Left forelimb (tissue), 1 donor: ENCODE measurements around the gene TBC1D2B.

Experiments used
- DNase-seq: peaks from one replicate; pipeline ENCODE4 v3.0.0-alpha.2; 2018; ENCODE audit warnings: low spot score

TBC1D2B gene

DNA sequence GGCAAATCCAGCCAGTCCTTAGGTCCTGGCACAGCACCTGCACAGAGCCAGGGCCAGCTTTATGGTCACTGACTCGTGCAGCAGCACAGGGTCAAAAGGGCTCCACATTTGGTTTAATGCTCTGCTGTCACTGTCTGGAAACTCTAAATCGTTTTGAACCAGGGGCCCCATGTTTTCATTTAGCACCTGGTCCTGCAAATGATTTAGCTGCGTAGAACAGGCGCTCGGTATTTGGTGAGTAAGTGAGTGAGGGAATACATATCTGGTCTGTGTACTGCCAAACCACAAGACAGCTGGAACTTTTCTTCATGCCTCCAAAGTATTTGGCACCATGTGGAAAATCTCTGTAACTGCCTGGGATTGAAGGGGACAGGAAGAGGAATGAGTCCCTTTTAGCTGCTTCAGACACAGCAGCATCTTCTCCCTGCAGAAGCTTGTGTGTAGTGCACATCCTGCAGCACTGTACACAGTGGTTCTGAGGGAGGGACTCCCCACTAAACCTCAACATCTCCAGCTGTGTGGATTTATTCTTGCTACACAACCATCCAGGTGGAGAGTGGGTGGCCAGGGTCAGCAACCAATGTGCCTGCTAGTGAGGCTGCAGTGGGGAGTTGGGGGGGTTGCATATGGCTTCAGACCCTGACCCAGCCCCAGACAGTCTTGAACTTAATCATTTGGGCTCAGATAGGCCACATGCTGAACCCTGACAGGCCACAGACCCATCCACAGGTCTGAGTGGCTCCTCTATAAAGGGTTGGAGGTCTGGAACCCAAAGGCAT, 15.9 kb upstream of the TBC1D2B start:
- DNase-seq = no peak

DNA sequence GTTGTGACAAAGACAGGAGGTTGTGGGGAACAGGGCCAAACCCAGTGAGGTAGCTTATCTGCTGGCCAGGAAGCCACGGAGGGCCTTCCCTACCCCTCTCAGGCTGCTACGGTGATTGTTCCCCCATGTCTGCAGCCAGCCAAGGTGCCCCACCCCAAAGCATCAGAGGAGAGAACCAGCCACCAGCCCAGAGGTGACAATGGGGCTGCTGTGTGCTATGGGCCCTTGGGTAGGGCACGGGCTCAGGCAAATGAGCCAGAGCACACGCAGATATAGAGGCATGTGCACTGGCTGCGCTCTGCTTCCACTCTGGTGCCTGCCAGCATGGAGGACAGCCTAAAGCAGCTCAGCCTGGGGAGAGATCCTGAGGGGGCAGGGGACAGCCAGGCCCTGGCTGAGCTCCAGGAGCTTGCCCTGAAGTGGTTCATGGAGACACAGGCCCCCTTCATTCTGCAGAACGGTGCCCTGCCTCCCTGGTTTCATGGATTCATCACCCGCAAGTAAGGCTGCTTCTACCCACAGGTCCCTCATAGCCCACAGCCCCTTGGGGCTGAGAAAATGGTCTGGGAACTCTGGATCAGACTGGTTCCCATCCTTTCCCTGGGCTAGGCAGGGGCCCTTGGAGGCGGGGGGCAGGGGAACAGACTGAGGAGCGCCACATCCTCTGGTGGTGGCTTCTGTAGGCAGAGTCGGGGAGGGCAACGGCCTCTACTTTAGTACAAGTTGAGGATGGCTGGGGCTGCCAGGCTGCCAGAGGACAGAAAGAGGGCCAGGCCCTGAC, 14.9 kb upstream of the TBC1D2B start, which contains the start of gene SH2D7:
Gene SH2D7 (plus strand): TSS at position 301 of the 781 bp plus-strand sequence. CDS start 24 bp downstream, at position 325.
- DNase-seq = no peak

DNA sequence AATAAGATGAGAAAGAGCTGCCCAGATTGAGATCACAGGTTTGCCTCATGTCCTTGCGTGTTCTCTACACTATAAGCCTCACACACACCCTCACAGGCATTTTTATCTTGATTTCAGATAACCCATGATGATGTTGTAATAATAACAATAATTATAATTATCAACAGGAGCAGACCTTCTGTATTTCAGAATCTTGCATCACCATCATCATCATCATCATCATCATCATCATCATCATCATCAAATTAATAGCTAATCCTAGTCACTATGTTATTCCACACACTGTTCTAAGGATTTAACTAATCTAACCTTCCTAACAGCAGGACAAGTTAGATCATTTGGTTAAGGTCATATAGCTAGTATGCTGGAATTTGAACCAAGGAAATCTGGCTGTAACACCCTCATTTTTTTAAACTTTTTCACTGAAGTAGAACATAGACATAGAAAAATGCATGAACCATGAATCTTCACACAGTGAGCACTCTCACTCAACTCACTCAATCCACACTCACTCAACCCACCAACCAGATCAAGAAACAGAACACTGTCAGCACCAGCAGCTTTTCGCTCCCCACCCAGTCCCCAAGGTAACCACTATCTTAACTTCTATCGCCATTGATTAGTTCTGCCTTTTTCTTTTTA, 13.0 kb upstream of the TBC1D2B start:
- DNase-seq = no peak

DNA sequence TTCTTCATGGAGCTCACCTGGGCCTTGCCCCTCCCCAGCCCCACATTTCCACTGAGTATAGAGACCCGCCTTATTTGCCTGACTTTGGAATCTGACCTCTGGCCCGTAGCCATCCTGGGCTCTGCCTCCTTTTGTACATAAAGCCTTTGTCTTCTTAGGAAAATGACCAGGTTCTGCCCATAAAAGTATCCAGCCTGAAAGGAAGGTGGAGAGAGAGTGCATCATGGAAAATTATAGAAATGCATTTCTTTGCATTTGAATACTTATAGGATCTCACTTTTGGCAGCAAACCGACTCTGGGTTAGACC, 11.2 kb upstream of the TBC1D2B start:
- DNase-seq = no peak

DNA sequence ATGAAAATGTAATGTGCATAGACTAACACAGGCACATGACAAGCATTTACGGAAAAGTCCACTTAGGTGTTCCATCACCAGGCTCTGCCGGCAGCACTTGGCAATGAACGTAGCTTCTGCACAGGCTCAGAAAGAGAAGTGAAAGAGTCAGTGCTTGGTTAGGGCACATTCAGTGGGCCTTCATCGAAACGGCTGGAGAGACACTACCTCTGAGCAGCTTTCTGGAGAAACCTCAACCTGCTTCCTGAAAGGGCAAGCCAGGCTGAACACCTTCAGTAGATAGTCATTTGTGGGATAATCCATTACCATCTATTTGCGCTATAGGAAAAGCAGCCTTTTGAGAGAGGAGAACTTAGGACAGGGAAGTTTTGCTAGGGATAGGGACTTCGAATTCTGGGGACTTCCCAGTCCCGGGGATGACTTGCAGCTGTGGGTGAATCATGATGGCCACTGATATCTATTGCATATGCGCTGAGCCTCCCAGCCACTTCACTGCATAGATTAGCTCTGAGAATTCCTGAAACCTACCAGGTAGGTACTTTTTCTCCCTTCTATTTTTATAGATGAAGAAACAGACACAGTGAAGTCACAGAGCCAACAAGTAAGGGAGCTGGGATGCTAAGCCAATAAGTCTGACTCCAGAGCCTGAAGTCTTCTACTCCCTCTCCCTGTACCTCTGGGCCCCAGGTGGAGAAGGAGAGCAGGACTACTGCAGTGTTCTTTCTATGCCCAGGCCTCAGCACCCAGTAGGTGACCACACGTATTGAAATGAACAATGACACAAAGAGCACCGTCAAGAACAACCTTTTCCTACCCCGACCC, 10.7 kb upstream of the TBC1D2B start:
- no peak for DNase-seq

DNA sequence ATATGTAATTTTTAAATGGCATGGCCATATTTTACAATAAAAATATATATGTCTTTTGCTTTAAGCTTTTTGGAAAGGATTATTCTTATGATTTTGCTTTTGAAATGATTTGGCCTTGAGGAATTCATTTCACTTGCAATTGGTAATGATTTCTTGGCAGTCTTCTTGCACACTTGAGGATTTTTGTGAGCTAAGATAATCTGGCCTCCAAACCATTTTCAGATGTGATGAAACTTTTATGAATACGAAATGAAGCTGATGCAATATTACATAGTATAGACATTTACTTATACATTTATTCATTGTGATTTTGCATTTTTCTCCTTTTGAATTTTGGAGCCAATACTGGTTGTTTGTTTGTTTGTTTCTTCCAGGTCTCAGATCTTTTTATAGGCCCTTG, 8.4 kb upstream of the TBC1D2B start:
- no peak for DNase-seq

DNA sequence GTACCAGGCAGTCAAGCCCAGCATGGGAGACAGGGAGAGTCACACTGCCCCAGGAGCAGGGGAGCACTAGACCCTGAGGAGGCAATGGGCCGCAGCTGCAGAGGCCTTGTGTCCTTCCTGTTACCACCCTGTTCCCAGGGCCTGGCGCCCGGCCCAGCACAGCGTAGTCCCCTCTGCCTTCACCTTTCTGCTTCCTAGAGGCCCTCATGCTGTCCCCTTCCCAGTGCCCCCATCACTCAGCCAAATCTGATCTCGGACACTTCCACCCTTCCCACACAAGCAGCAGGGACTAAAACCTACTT, 6.9 kb upstream of the TBC1D2B start:
- no peak for DNase-seq

DNA sequence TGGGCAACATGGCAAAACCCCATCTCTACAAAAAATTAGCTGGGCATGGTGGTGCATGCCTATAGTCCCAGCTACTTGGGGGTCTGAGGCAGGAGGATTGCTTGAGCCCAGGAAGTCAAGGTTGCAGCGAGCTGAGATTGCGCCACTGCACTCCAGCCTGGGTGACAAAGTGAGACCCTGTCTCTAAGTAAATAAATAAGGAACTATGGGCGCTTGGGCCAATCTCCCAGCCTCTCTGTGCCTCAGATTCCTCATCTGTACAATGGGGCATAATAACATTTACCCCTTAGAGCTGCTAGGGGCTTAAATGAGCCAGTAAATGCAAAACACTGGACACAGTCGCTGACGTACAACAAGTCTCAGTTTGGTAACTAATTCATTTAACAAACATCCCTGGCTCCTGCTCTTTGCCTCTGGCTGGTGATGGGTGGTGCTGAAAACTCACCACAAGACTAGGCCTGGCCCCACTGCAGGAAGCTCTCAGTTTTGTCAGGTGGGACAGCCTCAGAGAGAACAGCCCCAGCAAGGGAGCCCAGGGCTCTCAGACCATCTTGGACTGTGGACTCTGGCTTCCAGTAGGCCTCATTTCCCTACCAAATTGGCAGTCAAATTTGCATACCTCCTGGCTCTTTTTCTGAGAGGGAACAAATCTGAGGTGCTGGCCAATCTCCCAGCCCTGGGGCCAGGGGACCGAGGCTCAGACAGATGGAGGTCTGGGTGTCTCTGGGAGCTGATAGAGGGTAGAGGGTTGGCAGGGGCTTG, 6.4 kb upstream of the TBC1D2B start:
- no peak for DNase-seq

DNA sequence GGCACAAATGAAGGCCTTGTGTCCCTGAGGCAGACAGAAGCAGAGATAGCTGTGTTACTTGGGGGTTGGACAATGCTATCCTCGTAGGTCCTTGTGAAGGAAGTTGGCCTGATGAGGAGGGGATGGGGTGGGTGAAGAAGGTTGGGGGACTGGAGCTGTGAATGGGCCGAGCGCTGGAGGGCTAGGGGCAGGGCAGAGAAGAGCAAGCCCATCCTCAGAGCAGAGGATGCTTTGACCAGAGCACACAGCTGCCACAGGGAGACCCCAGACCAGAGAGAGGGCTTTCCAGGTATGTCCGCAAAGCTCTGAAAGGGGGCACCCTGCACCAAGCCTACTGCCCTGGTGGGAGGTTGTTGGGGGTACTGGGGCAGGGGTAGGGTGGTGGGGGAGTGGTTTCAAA, 5.7 kb upstream of the TBC1D2B start:
- DNase-seq = no peak

DNA sequence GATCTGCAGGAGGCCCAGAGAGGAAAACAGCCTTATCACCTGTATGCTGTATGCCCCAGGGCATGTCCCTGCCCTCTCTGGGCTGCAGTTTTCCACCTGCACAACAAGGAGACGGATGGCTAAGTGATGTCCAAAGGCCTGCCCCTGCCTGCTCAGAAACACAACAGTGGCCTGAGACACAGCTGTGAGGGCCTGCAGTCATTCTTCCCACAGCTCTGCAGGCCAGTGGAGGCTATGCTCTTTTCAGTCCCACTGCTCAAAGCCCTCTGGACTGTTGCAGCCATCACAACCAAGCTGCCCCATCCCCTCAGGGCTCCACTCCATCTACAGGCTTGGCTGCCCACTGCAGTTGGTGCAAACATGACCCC, 5.2 kb upstream of the TBC1D2B start:
- no peak for DNase-seq

DNA sequence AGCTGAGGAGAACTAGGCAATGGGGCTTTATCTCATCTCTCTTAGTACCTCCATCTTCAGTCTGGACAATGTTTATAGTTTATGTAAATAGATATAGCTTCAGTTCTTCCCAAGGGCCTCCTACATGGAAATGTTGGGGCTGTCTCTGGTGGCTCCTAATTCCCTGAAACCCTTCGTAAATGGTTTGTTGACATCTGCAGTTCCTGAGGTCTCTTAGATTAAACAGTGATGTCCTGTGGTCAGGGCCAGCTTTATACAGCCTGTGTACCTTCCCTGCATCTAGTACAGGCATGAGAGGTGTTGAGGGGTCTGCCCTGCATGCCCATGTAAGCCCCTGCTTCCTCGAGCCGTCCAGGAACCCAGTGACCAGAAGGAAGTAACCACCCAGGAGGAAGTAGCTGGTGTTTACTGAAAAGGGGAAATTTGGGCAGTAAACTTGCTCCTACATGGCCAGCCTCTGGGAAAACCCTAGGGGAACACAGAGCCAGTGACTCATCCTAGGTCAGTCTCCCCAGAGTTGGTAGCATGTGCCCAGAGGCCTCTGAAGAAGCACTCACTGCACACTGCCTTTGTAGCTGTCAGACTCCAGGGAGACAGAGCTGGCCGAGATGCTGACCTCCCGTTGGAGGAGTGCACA, 4.7 kb upstream of the TBC1D2B start:
- DNase-seq = no peak

DNA sequence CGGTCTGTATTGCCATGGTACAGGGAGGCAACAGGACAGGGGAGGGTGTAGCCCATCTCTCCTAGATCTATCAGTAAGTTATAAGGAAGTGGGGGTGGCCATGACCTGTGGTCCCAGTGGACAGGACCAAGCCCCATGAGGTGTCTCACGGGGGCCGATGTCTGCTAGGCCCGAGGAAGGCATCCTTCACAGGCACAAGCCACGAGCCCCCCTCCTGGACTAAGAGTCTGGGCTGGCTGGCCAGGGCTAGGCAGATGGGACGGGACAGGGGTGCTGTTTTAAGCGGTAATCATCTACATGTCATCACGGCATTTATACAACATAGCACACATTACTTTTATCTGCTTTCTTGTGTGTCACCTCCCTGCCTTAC, 2.6 kb upstream of the TBC1D2B start:
- DNase-seq = no peak

DNA sequence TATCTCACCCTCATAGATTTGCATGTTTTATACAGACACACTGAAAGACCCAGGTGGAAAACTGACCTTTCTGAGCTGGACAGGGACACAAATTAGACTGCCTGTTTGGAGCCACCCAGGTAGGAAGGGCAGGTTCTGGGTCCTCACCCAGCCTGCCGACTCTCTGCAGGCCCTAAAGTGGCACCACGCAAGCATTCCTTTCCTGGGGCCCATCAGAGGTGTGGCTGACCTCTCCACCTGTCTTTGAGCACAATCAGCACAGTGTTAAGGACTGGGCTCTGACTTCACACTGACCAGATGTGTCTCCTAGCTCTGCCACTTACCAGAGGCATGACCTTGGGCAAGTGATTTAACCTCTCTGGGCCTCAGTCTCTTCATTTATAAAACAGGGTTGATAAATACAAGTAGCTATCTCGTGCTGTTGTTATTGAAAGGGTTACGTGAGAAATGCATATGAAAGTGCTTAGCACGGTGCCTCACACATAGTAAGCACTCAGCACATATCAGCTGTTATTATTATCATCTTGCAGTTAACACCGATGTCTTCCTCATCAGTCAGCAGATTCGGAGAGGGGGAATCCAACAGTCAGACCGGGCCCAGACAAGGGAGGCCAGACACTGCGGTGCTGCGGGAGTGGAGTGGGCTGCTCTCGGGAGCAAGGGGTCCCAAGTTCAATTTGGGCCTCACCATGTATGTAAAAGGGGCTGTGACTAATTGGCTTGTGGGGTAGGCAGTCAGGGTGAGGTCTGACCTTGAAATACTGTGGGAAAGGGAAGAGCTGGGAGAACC, 2.0 kb upstream of the TBC1D2B start:
- DNase-seq = no peak

DNA sequence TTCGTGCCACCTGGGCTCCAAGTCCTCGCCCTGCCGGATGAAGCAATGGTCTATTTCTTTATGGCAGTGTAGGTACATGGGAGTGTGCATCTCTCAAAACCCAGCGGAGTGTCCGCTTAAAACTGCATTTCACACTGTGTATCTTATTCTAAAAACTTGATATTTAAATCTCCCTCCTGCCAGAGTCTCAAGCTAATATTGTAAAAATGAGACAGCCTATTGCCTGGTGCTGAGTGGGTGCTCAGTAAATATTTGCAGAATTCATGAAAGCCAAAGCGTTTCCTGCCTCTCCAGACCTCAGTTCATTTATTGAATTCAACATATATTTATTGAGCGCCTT, 330 bp upstream of the TBC1D2B start:
- DNase-seq = no peak

DNA sequence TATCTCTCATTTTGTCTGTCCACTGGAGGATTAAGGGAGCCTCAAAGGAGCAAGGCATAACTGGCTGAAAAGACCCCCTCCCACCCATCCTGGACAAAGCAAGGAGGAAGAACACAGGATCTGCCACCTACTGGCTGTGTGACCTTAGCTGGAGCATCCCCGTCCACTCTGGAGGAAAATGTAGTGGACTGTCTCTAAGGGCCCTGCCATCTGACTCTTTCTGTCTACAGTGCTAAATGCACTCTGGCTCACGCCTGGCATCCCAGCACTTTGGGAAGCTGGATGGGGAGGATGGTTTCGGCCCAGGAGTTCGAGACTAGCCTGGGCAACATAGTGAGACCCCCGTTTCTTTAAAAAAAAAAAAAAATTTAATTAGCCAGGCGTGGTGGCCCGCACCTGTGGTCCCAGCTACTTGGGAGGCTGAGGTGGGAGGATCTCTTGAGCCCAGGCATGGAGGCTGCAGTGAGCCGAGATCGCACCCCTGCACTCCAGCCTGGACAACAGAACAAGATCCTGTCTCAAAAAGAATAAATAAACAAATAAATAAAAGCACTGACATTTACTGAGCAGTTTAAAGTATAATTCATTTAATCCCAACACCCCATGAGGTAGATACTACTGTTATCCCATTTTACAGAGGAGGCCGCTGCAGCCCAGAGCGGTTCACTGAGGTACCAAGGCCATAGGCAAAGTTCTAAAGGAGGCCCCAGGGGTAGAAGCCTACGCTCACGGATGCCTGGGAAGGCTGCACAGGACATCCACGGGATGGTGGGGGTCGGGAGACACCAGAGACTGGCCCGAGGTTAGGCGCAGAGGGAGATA, 1.1 kb downstream of the TBC1D2B start:
- DNase-seq = no peak

DNA sequence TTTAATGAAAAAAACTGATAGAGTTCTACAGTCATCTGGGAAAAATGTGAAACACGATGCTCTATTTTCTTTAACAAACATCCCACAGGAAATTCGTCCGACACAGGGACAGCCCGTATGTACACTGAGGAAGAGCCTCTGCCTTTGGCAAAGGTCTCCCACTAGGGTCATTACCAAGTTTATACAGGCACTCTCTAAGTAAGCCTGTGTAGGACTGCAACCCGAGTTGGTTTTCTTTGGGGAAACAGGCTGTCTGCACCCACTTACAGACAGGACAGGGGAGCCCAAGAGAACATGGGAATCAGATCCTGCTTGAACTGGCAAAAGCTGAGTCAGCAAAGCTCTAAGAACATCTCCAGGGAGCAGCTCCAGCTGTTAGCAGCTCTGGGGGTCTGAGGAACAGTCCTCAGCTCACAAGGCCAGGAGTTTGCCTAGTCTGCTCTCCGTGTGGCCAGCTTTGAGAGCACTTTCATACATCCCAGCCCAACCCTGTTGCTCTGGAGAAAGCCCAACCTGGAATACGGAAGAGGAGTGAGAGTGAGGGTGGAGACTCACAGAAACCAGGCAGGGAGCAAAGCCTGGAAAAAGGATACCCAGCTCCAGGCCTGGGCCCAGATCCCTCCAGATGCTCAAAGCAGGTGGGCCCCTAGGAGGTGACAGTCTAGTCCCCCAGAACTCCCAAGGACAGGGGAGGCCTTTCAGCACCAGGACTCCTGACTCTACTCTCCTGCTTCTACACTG, 1.9 kb downstream of the TBC1D2B start:
- peak; percentile 70 for DNase-seq

DNA sequence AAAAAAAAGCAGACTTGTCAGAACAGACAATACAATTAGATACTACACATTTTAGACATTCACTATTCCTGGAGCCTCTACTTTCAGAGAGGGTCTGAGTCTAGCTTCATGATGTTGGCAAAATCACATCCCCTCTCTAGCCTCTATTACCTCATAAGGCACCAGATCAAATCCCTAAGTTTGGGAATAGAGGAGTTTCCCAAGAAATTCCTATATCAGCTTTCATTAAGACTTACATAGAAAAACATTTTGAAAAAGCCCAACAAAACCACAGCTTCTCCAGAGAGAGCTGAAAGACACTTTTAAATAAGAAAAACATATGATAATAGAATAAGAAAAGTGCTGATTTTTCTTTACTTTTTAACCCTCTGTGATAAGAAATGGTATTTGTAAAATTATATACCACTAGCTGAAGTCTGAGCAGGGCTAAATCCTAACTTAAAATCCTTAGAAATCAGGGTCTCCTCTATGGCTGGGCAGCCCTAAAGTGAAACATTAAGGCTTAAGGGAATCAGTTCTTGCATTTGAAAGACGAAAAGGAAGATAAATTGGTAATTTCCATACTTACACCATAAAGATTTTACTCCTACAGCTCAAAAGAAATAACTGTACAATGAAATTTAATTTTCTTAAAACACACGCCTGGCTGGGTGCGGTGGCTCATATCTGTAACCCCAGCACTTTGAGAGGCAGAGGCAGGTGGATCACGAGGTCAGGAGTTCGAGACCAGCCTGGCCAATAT, 4.3 kb downstream of the TBC1D2B start:
- DNase-seq = no peak
